Hematopoietic multipotent progenitor cell treated with erythropoietin and hydrocortisone succinate and interleukin-3 and kit ligand, for 6 days (in vitro differentiated cells): ENCODE measurements around the gene DPPA4.

Experiments used
- DNase-seq: peaks from one replicate; pipeline ENCODE4 v3.0.0-alpha.2; 2015

The DPPA4 gene

DNA sequence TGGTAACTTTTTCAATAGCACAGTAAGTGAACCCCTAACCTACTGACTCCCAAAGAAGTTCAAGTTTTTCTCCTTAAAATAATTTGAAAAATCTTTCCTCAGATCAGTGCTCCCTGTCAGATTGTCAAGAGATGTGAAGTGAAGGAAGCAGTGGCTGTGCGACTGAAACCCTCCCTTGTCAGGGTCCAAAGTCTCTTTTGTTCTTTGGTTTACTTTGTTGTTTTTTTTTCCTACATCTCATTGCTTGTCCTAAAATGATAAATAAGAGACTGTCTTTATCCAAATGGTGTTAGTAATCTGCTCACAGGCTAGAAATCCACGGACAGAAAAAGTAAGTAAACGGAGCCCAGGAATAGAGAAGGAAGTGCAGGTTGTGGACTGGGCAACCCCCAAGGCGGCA, 976 bp upstream of the DPPA4 start:
- DNase-seq: no peak

DNA sequence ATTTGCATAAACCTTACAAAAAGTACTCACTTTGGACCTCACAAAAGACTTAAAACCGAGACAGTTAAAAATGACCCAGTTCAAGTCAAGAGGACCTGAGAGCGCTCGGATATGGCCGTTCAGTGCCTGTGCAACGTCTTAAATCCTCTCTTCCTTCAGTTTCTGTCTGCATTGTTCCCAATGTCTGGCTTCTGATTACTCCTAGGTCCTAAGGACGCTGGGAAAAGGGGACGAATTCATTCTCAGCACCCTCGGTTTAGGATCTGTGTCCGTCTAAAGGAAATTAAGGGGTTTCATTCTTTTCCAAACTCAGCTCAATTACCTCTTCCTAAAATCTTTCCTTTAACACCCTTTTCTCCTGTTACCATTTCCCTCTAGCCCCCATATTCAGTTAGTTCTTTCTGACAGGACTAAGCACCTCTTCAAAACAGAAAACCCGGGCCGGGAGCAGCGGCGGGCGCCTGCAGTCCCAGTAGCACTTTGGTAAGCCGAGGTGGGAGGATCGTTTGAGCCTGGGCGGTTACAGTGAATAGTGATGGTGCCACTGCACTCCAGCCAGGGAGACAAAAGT, 970 bp downstream of the DPPA4 start:
- DNase-seq: peak; percentile 82

DNA sequence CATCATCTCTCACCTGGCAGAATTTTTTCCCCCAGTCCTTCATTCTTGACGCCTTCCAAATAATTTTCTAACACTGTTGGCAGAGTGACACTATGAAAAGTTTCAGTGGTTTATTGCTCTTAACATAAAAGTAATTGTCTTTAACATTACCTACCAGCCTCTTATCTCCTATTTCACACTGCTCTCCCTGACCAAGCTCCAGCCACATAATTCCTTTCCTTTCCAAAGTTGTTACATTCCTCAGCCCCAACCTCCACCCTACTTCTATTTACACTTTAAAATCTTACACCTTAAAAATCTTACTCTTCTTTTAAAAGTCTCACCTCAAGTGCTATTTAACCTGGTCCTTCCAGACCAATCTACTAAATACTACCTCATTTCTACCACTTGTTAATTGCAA, 2.8 kb downstream of the DPPA4 start:
- DNase-seq: no peak

DNA sequence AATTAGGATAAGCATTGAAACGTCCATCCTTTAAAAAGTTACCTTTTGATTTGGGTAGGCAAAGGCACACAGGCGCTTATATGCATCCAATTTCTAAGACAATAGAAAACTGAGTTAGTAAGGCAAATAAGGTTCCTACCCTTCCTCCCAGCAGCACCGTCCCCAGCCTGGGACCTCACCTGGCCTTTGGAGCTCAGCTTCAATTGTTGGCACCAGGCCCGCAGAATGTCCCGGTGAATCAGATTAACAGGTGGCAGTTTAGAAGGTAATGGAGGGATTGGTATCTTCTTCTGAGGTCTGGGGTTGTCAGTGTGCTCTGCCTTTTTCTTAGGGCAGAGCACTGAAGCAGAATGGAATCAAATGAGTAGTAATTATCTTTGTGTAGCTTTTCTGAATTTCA, 5.7 kb downstream of the DPPA4 start:
- DNase-seq: no peak

DNA sequence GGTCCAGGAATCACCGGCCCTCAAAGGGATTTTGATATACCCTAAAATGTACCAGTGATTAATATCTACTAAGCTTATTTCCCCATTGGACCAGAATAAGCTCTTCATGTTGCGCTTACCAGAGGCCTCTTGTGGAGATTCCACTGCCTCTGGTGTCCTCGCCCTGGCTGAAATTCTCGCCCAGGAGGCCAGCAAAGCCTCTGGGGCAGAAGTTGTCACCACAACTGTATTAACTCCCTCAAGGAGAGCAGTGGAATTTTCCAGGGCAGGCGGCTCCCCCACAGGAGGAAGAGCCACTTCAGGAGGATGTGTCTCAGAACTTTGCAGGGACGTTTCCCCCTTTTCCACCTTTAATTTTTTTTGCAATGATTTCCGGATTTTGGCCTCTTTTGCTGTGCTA, 6.9 kb downstream of the DPPA4 start:
- no peak for DNase-seq

DNA sequence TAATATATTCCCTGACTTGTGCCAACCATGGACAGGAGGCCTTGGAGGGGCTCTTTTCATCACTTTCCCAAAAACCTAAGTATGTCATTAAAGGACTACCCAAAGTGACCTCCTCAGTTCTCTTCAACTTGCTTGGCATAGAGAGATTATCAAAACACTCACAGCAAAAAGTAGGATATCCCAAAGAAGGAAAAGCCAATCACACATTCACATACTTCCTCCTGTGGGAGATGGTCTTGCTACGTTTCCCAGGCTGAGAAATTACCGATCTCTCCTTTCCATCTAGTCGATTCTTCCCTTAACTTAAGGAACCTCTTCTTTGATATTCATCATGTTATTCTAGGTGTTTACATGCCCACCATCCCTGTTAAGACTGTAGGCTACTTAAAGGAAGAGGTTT, 9.1 kb downstream of the DPPA4 start:
- no peak for DNase-seq

DNA sequence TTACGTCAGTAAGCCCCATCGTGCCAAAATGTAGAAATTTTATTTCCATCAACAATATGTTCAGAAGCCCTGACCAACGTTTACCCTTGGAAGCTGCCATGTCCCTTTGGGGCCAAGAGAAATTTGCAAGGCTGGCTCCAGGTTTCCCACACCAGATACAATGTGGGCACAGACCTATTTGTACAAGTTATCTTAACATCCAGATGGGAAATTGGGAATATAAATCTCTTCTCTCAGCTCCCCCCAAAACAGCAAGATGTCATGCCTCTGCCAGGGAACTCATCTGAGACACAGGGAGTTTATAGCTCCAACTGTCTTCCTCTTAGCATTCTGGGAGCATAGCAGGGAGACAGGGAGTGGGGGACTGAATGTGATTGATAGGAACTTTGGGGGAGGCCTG, 11.7 kb downstream of the DPPA4 start:
- no peak for DNase-seq

DNA sequence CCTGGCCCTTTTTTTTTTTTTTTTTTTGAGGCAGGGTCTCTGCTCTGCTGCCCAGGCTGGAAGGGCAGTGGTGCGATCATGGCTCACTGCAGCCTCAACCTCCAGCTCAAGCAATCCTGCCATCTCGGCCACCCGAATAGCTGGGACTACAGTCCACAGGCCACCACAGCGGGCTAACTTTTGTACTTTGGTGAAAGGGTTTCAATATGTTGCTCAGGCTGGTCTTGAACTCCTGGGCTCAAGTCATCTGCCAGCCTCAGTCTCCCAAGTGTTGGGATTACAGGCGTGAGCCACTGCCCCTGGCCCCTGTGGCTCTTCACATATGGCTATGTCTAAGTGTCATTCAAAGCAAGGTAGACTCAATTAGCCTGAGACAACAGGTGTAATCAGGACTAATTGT, 12.2 kb downstream of the DPPA4 start:
- no peak for DNase-seq

DNA sequence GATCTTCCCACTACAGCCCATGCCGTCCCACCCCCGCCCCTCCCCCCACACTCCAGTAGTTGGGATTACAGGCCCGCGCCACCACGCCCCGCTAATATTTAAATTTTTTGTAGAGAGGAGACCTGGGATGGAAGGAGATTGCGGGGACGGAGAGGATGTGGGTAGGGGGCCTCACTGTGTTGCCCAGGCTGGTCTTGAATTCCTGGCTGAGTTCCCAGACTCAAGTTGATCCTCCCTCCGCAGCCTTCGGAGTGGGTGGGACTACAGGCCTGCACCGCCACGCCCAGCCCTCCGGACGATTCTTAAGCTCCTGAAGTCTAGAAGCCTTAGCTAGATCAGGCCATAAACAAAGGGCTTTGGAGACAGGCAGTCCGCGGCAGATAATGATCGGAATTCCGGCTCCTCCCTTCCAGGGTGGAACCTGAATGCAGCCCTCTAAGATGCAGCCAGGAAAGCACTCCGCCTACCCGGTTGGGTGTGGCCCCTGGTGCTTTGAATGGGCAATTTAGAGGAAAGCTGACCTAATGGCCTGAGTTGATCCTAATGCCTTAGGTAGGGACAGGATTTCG, 21.1 kb downstream of the DPPA4 start, which contains the start of gene DPPA2:
Gene DPPA2 (minus strand): TSS at position 356 of the 569 bp plus-strand sequence. CDS start 1,975 bp downstream, outside the sequence.
- DNase-seq: no peak

DNA sequence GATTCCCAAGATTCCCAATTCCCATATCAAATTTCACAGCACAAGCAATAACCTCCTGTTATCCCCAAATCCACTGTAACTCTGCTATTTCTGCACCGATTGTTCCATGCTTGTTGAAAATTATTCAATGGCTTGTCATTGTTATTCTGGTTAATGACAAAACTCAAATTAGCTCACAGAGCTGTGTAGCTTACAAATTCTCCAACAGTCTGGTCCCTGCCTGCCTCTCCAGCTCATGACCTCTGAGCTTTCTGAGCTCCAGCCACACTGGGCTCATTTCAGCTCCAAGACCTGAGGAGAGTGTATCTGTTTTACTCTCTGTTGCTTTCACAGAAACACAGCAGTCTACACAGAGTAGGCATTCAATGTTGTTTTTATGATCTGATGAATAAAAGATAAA, 24.3 kb downstream of the DPPA4 start:
- DNase-seq: no peak

DNA sequence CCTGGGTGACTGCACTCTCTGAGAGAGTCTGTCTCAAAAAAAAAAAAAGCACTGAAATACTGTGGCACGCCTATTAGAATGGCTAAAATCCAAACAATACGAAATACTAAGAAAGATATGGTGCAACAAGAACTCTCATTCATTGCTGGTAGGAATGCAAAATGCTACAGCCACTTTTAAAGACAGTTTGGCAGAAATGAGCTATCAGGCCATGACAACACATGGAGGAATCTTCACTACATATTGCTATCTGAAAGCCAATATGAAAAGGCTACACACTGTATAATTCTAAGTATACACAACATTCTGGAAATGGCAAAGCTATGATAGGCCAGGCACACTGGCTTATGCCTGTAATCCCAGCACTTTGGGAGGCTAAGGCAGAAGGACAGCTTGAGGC, 39.9 kb downstream of the DPPA4 start:
- DNase-seq: no peak

DNA sequence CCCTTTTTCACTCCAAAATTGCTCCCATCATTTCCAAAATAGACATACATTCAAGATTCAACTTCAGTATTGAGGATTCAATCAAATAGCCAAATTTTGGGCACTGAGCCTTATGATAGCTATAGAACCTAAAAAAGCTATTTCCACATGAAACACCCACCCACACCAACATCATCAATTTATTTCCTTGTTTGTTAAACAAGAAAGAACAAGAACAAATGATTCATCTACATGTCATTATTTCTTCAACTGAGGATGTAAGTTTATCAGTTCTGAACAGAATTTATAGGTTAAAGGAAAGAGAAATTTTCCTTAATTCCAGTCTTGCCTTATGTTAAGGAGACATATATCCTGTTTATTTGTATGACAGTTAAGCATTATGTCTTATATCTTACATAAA, 53.3 kb downstream of the DPPA4 start:
- no peak for DNase-seq

DNA sequence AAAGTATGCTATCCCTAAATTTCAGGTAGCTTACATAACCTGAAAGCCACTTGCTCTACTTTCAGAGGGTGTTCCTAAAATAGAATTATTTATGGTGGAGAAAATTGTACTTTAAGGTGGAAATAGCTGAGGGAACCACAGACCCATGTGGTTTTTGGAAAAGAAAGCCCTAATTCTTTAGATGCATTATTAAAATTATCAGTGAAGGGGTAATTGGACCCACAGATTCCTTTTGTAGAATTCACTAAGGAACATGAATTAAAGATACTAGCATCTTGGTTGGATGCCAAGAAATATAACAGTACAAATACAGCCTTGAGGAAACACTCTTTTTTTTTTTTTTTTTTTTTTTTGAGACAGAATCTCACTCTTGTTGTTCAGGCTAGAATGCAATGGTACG, 58.8 kb downstream of the DPPA4 start:
- no peak for DNase-seq

DNA sequence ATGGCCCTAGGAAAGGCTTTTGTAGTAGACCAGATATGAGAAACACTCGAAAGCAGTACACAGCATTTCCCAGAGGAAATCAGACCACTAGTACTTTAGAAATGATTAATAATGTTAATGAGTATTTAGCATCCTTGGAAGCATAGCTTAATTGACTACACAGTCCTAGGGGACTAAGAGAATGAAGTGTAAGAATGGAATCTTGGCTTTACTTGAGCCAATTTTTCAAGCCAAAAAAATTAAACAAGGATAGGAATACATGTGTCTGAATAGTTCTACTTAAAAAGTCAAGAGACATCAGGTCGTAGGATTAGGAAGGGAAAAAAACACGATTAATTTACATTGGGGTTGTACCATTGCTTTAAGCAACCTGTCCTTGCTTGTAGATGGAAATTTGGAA, 59.2 kb downstream of the DPPA4 start:
- no peak for DNase-seq
